H9 (cell line): ENCODE data around the gene GDI1. TPM values are rescaled to one million over a fixed set of nuclear protein-coding genes. Genes with fewer than 3 reads are reported as not detected.

Source experiments
- DNase-seq: peaks from one replicate; pipeline ENCODE4 v3.0.0-alpha.2; 2017
- H2AFZ ChIP-seq: one replicate; pipeline ENCODE4 v1.6.1; 2013; ENCODE audit warnings: mild to moderate bottlenecking, low read length, control low read depth, moderate library complexity
- H2AK5ac ChIP-seq: 2 replicates; pipeline ENCODE4 v1.6.1; 2013; ENCODE audit warnings: low read length, control low read depth, mixed read lengths; ENCODE audit not compliant: insufficient read length
- H2BK120ac ChIP-seq: one replicate; pipeline ENCODE4 v1.6.1; 2013; ENCODE audit warnings: low read depth, mild to moderate bottlenecking, low read length, control low read depth, inconsistent platforms; ENCODE audit not compliant: poor library complexity, severe bottlenecking
- H2BK12ac ChIP-seq: 2 replicates; pipeline ENCODE4 v1.6.1; 2013; ENCODE audit warnings: low read length, control low read depth, mixed read lengths, low read depth; ENCODE audit not compliant: insufficient read length
- H2BK15ac ChIP-seq: 2 replicates; pipeline ENCODE4 v1.6.1; 2013; ENCODE audit warnings: low read depth, low read length, control low read depth
- H2BK20ac ChIP-seq: one replicate; pipeline ENCODE4 v1.6.1; 2013; ENCODE audit warnings: low read depth, mild to moderate bottlenecking, low read length, control low read depth, inconsistent platforms; ENCODE audit not compliant: poor library complexity, severe bottlenecking
- H2BK5ac ChIP-seq: 2 replicates; pipeline ENCODE4 v1.6.1; 2013; ENCODE audit warnings: low read length, control low read depth, mixed read lengths; ENCODE audit not compliant: insufficient read length
- H3K14ac ChIP-seq: 2 replicates; pipeline ENCODE4 v1.6.1; 2013; ENCODE audit warnings: low read length, control low read depth; ENCODE audit not compliant: insufficient read depth
- H3K18ac ChIP-seq: 2 replicates; pipeline ENCODE4 v1.6.1; 2013; ENCODE audit warnings: low read depth, mild to moderate bottlenecking, mixed read lengths, low read length, control low read depth; ENCODE audit not compliant: insufficient read length
- H3K23ac ChIP-seq: 2 replicates; pipeline ENCODE4 v1.6.1; 2013; ENCODE audit warnings: low read length, control low read depth, mixed read lengths, low read depth; ENCODE audit not compliant: insufficient read length
- H3K23me2 ChIP-seq: 2 replicates; pipeline ENCODE4 v1.6.1; 2013; ENCODE audit warnings: low read depth, mild to moderate bottlenecking, mixed read lengths, low read length, control low read depth; ENCODE audit not compliant: insufficient read length, poor library complexity, severe bottlenecking
- H3K27ac ChIP-seq: 2 replicates; pipeline ENCODE4 v1.5.1; 2013; ENCODE audit warnings: low read length, control low read depth, mixed read lengths, low read depth; ENCODE audit not compliant: insufficient read length
- H3K27me3 ChIP-seq: 2 replicates; pipeline ENCODE4 v1.6.1; 2013; ENCODE audit warnings: low read length, control low read depth, inconsistent platforms; ENCODE audit not compliant: insufficient read depth
- H3K4ac ChIP-seq: 2 replicates; pipeline ENCODE4 v1.6.1; 2013; ENCODE audit warnings: low read depth, mild to moderate bottlenecking, control low read depth, inconsistent platforms, low read length, moderate library complexity
- H3K4me1 ChIP-seq: 2 replicates; pipeline ENCODE4 v1.6.1; 2013; ENCODE audit warnings: low read length, control low read depth, inconsistent platforms; ENCODE audit not compliant: insufficient read depth
- H3K4me2 ChIP-seq: 2 replicates; pipeline ENCODE4 v1.6.1; 2013; ENCODE audit warnings: low read length, control low read depth, mixed read lengths; ENCODE audit not compliant: insufficient read length, insufficient read depth
- H3K56ac ChIP-seq: 2 replicates; pipeline ENCODE4 v1.6.1; 2013; ENCODE audit warnings: low read depth, mild to moderate bottlenecking, mixed read lengths, low read length, control low read depth; ENCODE audit not compliant: insufficient read length
- H3K79me1 ChIP-seq: 2 replicates; pipeline ENCODE4 v1.6.1; 2013; ENCODE audit warnings: low read depth, mild to moderate bottlenecking, moderate library complexity, low read length, control low read depth, inconsistent platforms; ENCODE audit not compliant: insufficient read depth, poor library complexity, severe bottlenecking
- H3K79me2 ChIP-seq: 2 replicates; pipeline ENCODE4 v1.6.1; 2013; ENCODE audit warnings: low read length, control low read depth, inconsistent platforms; ENCODE audit not compliant: insufficient read depth
- H3K9ac ChIP-seq: 2 replicates; pipeline ENCODE4 v1.6.1; 2013; ENCODE audit warnings: low read length, control low read depth, mixed read lengths; ENCODE audit not compliant: insufficient read length; ENCODE audit errors: extremely low read depth
- H3K9me3 ChIP-seq: one replicate; pipeline ENCODE4 v1.6.1; 2013; ENCODE audit warnings: low read depth, low read length, inconsistent platforms; ENCODE audit not compliant: control insufficient read depth
- H3T11ph ChIP-seq: one replicate; pipeline ENCODE4 v1.6.1; 2013; ENCODE audit warnings: mild to moderate bottlenecking, low read length, control low read depth, inconsistent platforms
- H4K20me1 ChIP-seq: one replicate; pipeline ENCODE4 v1.6.1; 2013; ENCODE audit not compliant: control insufficient read depth, insufficient read length, insufficient read depth
- H4K5ac ChIP-seq: 2 replicates; pipeline ENCODE4 v1.6.1; 2013; ENCODE audit warnings: low read depth, mild to moderate bottlenecking, mixed read lengths, low read length, control low read depth; ENCODE audit not compliant: insufficient read length
- H4K8ac ChIP-seq: replicated peaks from 2 replicates; pipeline ENCODE4 v1.6.1; 2013; ENCODE audit warnings: low read length, control low read depth, mixed read lengths, low read depth; ENCODE audit not compliant: insufficient read length
- H4K91ac ChIP-seq: 2 replicates; pipeline ENCODE4 v1.6.1; 2013; ENCODE audit warnings: low read depth, mild to moderate bottlenecking, moderate library complexity, mixed read lengths, low read length, control low read depth; ENCODE audit not compliant: insufficient read length
- H3K27ac Mint-ChIP-seq, 3 experiments: 2 replicates in 2 of 3; 3 replicates in 1 of 3; pipeline ENCODE4 v1.8.0; 2020 to 2021; ENCODE audit warnings: mixed read lengths in 3 of 3, mild to moderate bottlenecking in 1 of 3, moderate library complexity in 1 of 3
- H3K27me3 Mint-ChIP-seq: 2 replicates; pipeline ENCODE4 v1.8.0; 2021; ENCODE audit warnings: low read depth, mild to moderate bottlenecking, moderate library complexity, mixed read lengths
- H3K36me3 Mint-ChIP-seq, 3 experiments: 2 replicates in 2 of 3; 3 replicates in 1 of 3; pipeline ENCODE4 v1.8.0; 2020 to 2021; ENCODE audit warnings: low read depth in 3 of 3, mixed read lengths in 3 of 3; ENCODE audit not compliant: insufficient read depth in 1 of 3
- H3K4me1 Mint-ChIP-seq, 2 experiments: 2 replicates each; pipeline ENCODE4 v1.8.0; 2020; ENCODE audit warnings: mixed read lengths in 2 of 2
- H3K4me3 Mint-ChIP-seq, 2 experiments: 2 replicates in 1 of 2; 3 replicates in 1 of 2; pipeline ENCODE4 v1.8.0; 2020 to 2021; ENCODE audit warnings: mild to moderate bottlenecking in 2 of 2, mixed read lengths in 2 of 2, moderate library complexity in 1 of 2
- H3K9me3 Mint-ChIP-seq, 2 experiments: 2 replicates in 1 of 2; 3 replicates in 1 of 2; pipeline ENCODE4 v1.8.0; 2020; ENCODE audit warnings: mild to moderate bottlenecking in 2 of 2, mixed read lengths in 2 of 2, moderate library complexity in 1 of 2
- WGBS: extraction: QIAGEN DNeasy Blood & Tissue Kit; methylation state at CpG from one replicate; pipeline ENCODE4 v1.1.7; 2013; ENCODE audit warnings: missing lambda C conversion rate, low lambda C conversion rate, mixed read lengths; ENCODE audit not compliant: insufficient read length; ENCODE audit errors: extremely low coverage; 5-methylcytosine and 5-hydroxymethylcytosine counted together
- total RNA-seq: library from RNA; stranded (reverse); gene quantifications from 2 replicates; pipeline ENCODE4 v1.2.1, GENCODE V29; 2021
- TF ChIP-seq, protein P1 (sequence below): fragments of 200-600 bp; sonication (generic); conservative IDR thresholded peaks from 3 replicates; pipeline ENCODE4 v1.8.0; 2021; ENCODE audit warnings: antibody characterized with exemption, mild to moderate bottlenecking

GDI1 gene
- total RNA-seq, 1 experiment from 2014 or later, result 111 TPM

DNA sequence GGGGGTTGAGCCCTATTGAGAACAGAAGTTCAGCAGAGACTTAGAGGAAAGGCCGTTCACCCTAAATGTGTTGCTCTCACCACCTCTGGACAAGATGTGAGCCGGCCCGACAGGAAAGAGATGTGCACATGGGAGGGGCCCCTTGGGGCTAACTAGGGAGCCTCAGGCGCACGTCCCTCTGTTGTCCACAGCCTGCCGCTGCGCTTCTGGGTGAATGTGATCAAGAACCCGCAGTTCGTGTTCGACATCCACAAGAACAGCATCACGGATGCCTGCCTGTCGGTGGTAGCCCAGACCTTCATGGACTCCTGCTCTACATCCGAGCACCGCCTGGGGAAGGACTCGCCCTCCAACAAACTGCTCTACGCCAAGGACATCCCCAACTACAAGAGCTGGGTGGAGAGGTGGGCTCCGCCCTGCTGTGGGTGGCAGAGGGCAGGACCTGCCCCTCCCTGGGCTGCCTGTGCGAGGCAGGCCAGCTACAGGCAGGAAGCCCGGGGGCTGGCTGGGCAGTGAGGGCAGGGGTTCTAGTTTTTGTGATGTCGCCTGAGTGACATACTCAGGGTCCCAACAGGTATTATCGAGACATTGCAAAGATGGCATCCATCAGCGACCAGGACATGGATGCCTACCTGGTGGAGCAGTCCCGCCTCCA, 34.1 kb downstream of the GDI1 start:
- Histone ChIP-seq H2AFZ (no peak overlapping the region), H3K4ac (no peak overlapping the region), H3K23ac (no peak overlapping the region), H4K5ac (no peak overlapping the region), H3K27ac (no peak overlapping the region), H2BK20ac (no peak overlapping the region), H4K8ac (no peak overlapping the region), H4K20me1 (no peaks in the 10 kb centered on the region), H3K23me2 (no peaks in the 10 kb centered on the region), H2BK120ac (no peak overlapping the region), H4K91ac (no peak overlapping the region), H3K9me3 (peaks cover 21% of the 10 kb centered on the region), H2BK15ac (no peak overlapping the region), H2BK5ac (no peak overlapping the region), H3K18ac (no peak overlapping the region), H3K27me3 (no peaks in the 10 kb centered on the region), H2AK5ac (no peak overlapping the region), H3K4me2 (no peak overlapping the region), H3K79me1 (no peaks in the 10 kb centered on the region), H3K56ac (no peak overlapping the region), H2BK12ac (no peak overlapping the region), H3K4me1 (no peaks in the 10 kb centered on the region), H3K14ac (no peak overlapping the region; the same call in 1 of the 2 replicates), H3K9ac (no peak overlapping the region), H3K79me2 (no peaks in the 10 kb centered on the region), H3T11ph (no peak overlapping the region)
- WGBS, result no CpG with 5 or more reads among the region's 23 CpGs
- no peak for DNase-seq
- H3K27me3 Mint-ChIP-seq, result peaks cover 2% of the 10 kb centered on the region; the same call in 1 of the 2 replicates
- no peak overlapping the region for H3K4me3 Mint-ChIP-seq
- peaks cover 21 to 61% (median 56%) of the 10 kb centered on the region in 3 experiments for H3K36me3 Mint-ChIP-seq
- no peaks in the 10 kb centered on the region for H3K4me1 Mint-ChIP-seq
- H3K27ac Mint-ChIP-seq, result no peak overlapping the region
- peaks cover 54 to 86% of the 10 kb centered on the region in 2 experiments for H3K9me3 Mint-ChIP-seq
- TF ChIP-seq, protein P1, sequence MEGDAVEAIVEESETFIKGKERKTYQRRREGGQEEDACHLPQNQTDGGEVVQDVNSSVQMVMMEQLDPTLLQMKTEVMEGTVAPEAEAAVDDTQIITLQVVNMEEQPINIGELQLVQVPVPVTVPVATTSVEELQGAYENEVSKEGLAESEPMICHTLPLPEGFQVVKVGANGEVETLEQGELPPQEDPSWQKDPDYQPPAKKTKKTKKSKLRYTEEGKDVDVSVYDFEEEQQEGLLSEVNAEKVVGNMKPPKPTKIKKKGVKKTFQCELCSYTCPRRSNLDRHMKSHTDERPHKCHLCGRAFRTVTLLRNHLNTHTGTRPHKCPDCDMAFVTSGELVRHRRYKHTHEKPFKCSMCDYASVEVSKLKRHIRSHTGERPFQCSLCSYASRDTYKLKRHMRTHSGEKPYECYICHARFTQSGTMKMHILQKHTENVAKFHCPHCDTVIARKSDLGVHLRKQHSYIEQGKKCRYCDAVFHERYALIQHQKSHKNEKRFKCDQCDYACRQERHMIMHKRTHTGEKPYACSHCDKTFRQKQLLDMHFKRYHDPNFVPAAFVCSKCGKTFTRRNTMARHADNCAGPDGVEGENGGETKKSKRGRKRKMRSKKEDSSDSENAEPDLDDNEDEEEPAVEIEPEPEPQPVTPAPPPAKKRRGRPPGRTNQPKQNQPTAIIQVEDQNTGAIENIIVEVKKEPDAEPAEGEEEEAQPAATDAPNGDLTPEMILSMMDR, result no peak
